Kidney (tissue), 14 donors: ENCODE results near the gene IL3. TPM values are rescaled to one million over a fixed set of nuclear protein-coding genes. Genes with fewer than 3 reads are reported as not detected.
A peak's percentile ranks its signal among the peaks of the same experiment; 100 is the strongest.

Experiments
- DNase-seq, 5 donors: peaks; one replicate each; pipeline ENCODE4 v3.0.0-alpha.2; 2013 to 2020
- FAIRE-seq: peaks from 2 replicates; lab custom pipeline; 2012; peaks lifted over from hg19 to GRCh38; lab: Jason Lieb, UNC
- H3K27ac ChIP-seq, 2 donors: one replicate each; pipeline ENCODE4 v1.7.0; 2013; ENCODE audit warnings: low read depth in 2 of 2, low read length in 2 of 2, inconsistent platforms in 1 of 2
- H3K27me3 ChIP-seq: one replicate; pipeline ENCODE4 v1.7.1; 2013; ENCODE audit warnings: low read length, inconsistent platforms; ENCODE audit not compliant: control insufficient read depth, insufficient read depth
- H3K36me3 ChIP-seq, 3 donors: one replicate each; pipeline versions ENCODE4 v1.7.0 to v1.7.1; 2013; ENCODE audit warnings: low read length in 3 of 3, control low read depth in 1 of 3, inconsistent platforms in 1 of 3; ENCODE audit not compliant: insufficient read depth in 3 of 3, control insufficient read depth in 2 of 3
- H3K4me1 ChIP-seq, 3 donors: one replicate each; pipeline versions ENCODE4 v1.7.0 to v1.7.1; 2013; ENCODE audit warnings: low read length in 3 of 3, inconsistent platforms in 1 of 3, low read depth in 1 of 3; ENCODE audit not compliant: control insufficient read depth in 2 of 3, insufficient read depth in 2 of 3
- H3K4me3 ChIP-seq, 3 donors: one replicate each; pipeline versions ENCODE4 v1.7.0 to v1.8.1; 2013; ENCODE audit warnings: low read length in 3 of 3, control low read depth in 1 of 3, inconsistent platforms in 1 of 3
- H3K9ac ChIP-seq, 3 donors: one replicate each; pipeline versions ENCODE4 v1.7.0 to v1.7.1; 2013; ENCODE audit warnings: low read length in 3 of 3, control low read depth in 1 of 3, inconsistent platforms in 1 of 3
- H3K9me3 ChIP-seq, 3 donors: one replicate each; pipeline versions ENCODE4 v1.7.0 to v1.7.1; 2013; ENCODE audit warnings: low read length in 3 of 3, control low read depth in 1 of 3, inconsistent platforms in 1 of 3; ENCODE audit not compliant: control insufficient read depth in 2 of 3, insufficient read depth in 1 of 3
- CTCF ChIP-seq: IDR thresholded peaks from 3 replicates; pipeline ENCODE4 v1.5.1; 2012; ENCODE audit warnings: mild to moderate bottlenecking, moderate library complexity, borderline replicate concordance; ENCODE audit not compliant: insufficient read depth; ENCODE audit errors: extremely low read depth
- intact Hi-C: fragments of 100-400 bp; cut with DNase I; formaldehyde crosslinking; loops from one replicate; pipeline ENCODE4 v1.11.1; 2022
- polyA plus RNA-seq: library from polyadenylated mRNA; stranded (reverse); fragments of 350-450 nt; fragmentation: Illumina TruSeq; extraction: RNeasy Lipid Tissue Mini Kit (QIAGEN cat#74804); gene quantifications from one replicate; pipeline ENCODE4 v1.2.3, GENCODE V29; 2014; ENCODE audit warnings: low read depth, low replicate concordance; ENCODE audit not compliant: insufficient read depth
- total RNA-seq: library from RNA; stranded (reverse); fragmentation: NEBNext Ultra II Directional; extraction: Animal tissue kit (Norgen Biotek cat#: 25700); gene quantifications from one replicate; pipeline ENCODE4 v1.2.1, GENCODE V29; 2021
- donor health status: control.
- donor health status: control.
- donor health status: control.
- donor health status: control.
- donor health status: control.
- donor health status: DM: yes; HTN: yes; CAD: no.
- donor health status: Normal renal cell carcinoma (clear cell type).

The IL3 gene
- total and polyA plus RNA-seq, 2 donors from 2014 or later, result not detected

- FAIRE-seq (no peak), DNase-seq (peak in 1 of 5 donors; percentile 1)
- H3K27ac ChIP-seq, result no peak overlapping the region
- H3K9me3 ChIP-seq, result no peaks in the 10 kb centered on the region
- intact Hi-C loops, result no loop called here
- H3K27me3 ChIP-seq, result no peaks in the 10 kb centered on the region
- no peak for TF ChIP-seq CTCF
- H3K9ac ChIP-seq, result no peak overlapping the region
- H3K36me3 ChIP-seq, result no peaks in the 10 kb centered on the region
- H3K4me1 ChIP-seq, result peaks cover 0 to 3% (median 0%) of the 10 kb centered on the region in 3 donors
- no peak overlapping the region for H3K4me3 ChIP-seq
These were observed 38.8 kb downstream of the IL3 start for GRCh38 chr5:132099076-132099748.

GRCh38 chr5:132099905-132100304 is 39.5 kb downstream of the IL3 start:
- Histone ChIP-seq H3K9me3 (no peaks in the 10 kb centered on the region), H3K27me3 (no peaks in the 10 kb centered on the region), H3K36me3 (no peaks in the 10 kb centered on the region), H3K4me1 (peaks cover 0 to 3% (median 0%) of the 10 kb centered on the region in 3 donors), H3K4me3 (no peak overlapping the region), H3K27ac (no peak overlapping the region), H3K9ac (no peak overlapping the region)
- DNase-seq (no peak), FAIRE-seq (no peak)
- TF ChIP-seq CTCF, result no peak
- intact Hi-C loops, result no loop called here

- no peaks in the 10 kb centered on the region for H3K36me3 ChIP-seq
- H3K4me1 ChIP-seq, result peaks cover 0 to 3% (median 0%) of the 10 kb centered on the region in 3 donors
- no peak for TF ChIP-seq CTCF
- no peak overlapping the region for H3K9ac ChIP-seq
- H3K9me3 ChIP-seq, result no peaks in the 10 kb centered on the region
- H3K4me3 ChIP-seq, result no peak overlapping the region
- no peak overlapping the region for H3K27ac ChIP-seq
- FAIRE-seq, result no peak
- intact Hi-C loops, result no loop called here
- H3K27me3 ChIP-seq, result no peaks in the 10 kb centered on the region
- peak in 1 of 5 donors; percentile 3 for DNase-seq
These were observed 40.3 kb downstream of the IL3 start for GRCh38 chr5:132100672-132101261.
